Medulla oblongata (tissue), 1 donor: ENCODE measurements around the gene GLS.
"Not testable (repeated sequence)": the region's sequence is repeated elsewhere in the genome, so short reads cannot be mapped to it uniquely, and the experiment has no call there.

Experiments
- DNase-seq: peaks from one replicate; pipeline ENCODE4 v3.0.0-alpha.2; 2015; ENCODE audit errors: extremely low spot score

The GLS gene

GRCh38 chr2:190994148-190994547 lies 113.5 kb downstream of the GLS start:
- DNase-seq = no peak

GRCh38 chr2:190995315-190995714 lies 114.7 kb downstream of the GLS start:
- DNase-seq = not testable (repeated sequence)

DNA sequence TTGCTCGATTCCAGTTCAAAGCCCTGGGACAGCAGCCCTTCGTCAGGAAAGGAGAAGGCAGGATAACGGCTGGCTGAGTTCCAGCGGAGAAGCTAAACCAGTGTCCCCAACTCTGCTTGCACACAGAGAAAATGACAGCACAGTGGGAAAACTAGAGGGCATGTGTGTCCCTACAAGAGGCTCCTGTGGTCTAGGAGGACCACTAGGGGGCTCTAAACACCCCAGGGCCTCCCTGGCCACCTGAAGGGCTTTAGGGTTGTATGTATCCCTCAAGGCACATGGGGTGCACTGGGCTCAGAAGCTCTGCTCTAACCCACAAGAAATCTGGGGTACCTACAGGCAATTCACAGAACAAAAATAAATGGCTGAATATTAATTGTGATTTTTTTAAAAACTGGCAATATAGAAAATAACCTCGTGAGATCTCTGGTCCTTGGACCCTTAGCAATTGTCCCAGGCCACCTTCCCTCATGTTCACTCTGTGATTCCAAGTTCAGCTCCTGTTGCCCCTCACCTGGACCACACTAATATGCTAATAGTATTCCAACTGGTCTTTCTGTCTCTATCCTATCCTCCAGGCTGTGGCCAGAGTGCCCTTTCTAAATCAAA lies 115.8 kb downstream of the GLS start:
- DNase-seq = no peak

DNA sequence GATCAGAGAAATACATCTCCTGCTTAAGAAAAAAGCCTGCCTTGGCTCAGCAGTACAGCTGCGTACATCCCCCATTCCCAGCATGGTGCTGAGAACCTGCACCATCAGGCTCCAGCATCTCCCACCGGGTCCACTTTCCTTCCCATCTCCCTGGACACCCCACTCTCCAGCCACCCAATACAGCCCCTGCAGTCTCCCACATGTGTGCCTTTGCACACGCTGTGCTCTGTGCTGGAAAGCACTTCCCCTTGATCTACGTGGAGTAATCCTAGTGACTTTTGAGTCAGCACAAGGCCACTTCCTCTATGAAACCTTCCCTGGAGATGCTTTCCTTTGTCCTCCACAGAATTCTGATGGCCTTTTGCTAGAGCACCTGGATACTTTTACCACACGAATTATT lies 116.3 kb downstream of the GLS start:
- peak; percentile 32 for DNase-seq

DNA sequence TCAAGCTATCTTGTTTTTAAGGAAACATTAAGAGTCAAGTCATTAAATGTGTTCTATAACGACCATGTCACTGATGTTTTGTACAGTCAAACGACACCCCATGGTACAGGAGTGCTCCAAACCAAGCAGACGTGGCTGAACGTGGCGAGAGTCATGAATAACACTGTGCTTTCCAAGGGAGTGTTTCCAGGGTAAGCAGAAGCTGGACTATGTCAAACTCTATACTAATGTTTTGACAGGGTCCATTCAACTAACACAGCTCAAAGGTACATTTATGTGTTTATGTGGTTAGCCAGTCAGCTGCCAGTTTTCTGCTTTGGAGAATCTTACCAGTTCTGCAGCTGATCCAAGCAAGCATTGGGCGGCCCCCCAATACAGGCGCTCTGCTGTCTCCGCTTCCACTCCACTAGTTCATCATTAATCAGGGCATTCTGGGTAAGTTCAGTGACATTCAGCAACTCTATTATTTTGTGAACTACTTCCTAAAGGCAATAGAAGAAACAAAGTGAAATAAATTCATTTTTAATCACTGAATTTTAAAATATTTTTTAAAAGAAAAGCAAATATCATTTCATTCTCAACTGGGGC lies 117.0 kb downstream of the GLS start:
- no peak for DNase-seq

- DNase-seq = no peak
These were observed 118.4 kb downstream of the GLS start for GRCh38 chr2:190999058-190999457.

DNA sequence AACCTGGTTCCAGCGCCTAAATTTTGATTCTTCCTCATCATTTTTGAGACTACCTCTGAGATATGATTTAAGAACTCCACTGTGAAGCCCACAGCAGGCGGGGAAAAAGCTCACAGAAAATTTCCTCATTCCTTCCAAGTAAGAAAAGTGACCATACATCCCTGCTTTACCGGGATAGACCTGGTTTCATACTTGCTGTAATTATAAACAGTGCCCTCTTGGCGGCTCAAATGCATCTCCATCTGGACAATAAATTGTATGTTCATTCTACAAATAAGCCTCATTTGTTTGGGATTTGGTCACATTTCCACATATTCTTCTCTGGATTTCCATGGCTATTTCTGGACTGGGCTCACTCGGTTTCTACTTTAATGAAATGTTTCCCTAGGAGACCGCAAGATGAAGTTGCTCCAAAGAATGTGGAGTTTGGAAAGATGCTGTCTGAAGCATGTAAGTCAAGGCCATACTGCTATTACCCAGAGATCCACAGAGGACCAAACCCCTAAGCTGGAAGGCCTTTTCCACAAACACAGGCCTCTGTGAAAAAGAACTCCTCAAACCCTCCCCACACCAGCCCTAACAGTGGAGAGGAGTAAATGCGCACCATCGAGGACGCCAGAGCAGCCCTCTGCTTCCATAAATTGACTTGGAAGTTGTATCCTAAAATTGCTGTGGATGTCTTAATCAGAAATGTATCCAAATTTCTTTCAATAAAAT lies 119.5 kb downstream of the GLS start:
- DNase-seq = no peak

DNA sequence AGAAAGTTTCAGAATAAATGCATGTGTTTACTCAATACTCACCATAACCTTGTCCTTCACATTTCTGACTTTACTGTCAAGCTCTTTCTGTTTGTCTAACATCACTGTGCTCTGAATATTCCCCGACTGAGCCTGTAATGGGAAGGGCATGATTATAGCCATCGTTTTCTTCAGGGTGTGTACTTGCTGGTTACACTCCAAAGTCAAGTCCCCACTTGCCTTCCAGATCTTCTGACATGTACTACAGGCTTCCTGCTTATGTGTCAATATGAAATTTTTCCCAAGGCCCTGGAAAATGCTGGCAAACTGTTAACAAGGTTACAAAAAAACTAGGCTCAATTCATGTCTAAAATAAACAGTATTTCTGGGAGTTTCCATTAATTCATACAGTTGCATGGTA lies 120.4 kb downstream of the GLS start:
- no peak for DNase-seq

DNA sequence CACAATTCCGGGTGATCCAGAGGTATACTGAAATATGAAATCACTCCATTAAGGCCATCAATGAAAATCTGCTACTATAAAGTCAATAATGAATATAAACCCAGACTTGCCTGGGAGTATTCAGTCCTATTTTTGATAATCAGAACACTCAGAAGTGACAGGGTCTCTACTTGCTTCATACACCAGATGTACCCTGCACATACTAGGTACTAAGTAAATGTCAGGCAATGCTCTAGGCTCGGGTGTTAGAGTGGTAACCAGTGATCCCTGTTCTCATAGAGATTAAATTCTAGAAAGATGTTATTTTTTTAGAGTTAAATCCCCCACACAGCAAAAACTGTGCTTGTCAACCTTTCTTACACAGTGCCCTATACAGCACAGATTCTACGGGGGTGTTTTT lies 121.0 kb downstream of the GLS start:
- no peak for DNase-seq

- DNase-seq = no peak
These were observed 123.0 kb downstream of the GLS start for GRCh38 chr2:191003405-191004309.

GRCh38 chr2:191006297-191006696 lies 125.7 kb downstream of the GLS start:
- no peak for DNase-seq

- DNase-seq = no peak
These were observed 126.6 kb downstream of the GLS start for GRCh38 chr2:191006997-191007783.

DNA sequence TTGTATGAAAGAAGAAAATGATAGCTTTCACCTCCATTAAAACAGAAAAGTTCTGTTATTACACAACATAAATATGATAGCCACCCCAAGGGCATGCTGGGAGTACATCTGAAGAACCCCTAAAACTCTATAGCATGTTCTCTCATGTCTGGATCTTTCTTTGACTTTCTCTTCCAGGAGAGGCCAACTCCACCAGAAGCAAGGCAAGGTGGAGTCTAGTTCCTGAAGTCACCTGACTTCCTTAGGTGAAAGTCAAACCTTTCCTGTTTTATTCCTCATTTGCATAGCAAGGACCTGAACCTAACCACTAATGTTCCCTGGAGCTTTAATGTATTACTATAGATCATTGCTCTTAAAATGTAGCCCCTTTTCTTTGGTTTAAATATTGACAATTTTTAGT lies 127.7 kb downstream of the GLS start:
- DNase-seq = no peak

- no peak for DNase-seq
These were observed 129.1 kb downstream of the GLS start for GRCh38 chr2:191009541-191010374.

- no peak for DNase-seq
These were observed 130.6 kb downstream of the GLS start for GRCh38 chr2:191010887-191011885.

GRCh38 chr2:191012346-191012745 lies 131.7 kb downstream of the GLS start:
- DNase-seq = no peak

DNA sequence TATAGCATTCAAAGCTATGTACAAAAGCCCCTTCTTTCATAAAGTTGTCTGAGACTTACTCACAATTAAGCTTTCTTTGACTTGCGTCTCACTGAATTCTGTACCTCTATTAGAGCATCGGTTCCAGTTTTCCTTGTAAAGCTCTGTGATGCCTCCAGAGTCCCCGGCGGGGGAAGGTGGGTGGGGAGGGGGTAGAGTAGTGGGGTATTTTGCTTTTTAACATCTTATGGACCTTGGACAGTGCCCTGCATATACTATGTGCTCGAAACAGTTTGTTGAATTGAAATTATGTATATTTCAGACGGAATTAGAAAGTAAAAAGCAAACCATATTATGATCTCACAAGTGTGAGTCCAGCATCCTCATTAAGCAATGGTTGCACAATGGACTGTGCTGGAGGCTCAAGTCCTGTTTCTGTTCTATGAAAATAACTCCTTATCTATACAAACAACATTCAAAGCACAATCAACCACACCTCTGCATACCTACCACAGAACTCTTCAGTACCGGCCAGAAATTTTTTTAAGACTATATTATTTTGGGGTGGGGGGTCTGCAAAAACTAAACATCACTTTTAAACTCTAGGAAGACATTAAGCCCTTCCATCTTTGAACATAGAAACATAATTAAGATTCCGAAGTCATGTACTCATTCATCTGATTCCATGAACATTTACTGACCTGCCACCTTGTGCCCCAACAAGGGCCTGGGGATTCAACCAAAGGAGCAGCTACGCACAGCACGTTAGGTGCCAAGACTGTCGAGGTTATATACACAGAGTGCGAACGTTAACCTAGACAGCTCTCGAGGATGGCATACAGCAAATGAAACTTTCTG lies 132.4 kb downstream of the GLS start:
- DNase-seq = no peak

DNA sequence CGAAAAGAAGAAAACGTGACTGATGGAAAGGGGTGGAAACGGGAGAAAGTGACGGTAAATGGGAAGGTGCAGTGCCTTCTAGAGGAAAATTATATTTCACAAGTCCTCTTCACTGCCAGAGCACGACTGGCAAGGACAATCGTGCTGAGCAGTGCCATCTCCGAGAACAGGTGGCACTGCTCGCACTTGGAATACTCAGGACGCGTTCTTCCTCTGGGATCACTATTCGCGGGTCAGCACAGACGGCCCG lies 133.0 kb downstream of the GLS start:
- DNase-seq = no peak
